ENCODE results near the gene PCDHGB2. TPM values are rescaled to one million over a fixed set of nuclear protein-coding genes. Genes with fewer than 3 reads are reported as not detected.
A peak's percentile ranks its signal among the peaks of the same experiment; 100 is the strongest.

The PCDHGB2 gene
- total RNA-seq, 1 experiment from 2014 or later: 4.1 TPM

DNA sequence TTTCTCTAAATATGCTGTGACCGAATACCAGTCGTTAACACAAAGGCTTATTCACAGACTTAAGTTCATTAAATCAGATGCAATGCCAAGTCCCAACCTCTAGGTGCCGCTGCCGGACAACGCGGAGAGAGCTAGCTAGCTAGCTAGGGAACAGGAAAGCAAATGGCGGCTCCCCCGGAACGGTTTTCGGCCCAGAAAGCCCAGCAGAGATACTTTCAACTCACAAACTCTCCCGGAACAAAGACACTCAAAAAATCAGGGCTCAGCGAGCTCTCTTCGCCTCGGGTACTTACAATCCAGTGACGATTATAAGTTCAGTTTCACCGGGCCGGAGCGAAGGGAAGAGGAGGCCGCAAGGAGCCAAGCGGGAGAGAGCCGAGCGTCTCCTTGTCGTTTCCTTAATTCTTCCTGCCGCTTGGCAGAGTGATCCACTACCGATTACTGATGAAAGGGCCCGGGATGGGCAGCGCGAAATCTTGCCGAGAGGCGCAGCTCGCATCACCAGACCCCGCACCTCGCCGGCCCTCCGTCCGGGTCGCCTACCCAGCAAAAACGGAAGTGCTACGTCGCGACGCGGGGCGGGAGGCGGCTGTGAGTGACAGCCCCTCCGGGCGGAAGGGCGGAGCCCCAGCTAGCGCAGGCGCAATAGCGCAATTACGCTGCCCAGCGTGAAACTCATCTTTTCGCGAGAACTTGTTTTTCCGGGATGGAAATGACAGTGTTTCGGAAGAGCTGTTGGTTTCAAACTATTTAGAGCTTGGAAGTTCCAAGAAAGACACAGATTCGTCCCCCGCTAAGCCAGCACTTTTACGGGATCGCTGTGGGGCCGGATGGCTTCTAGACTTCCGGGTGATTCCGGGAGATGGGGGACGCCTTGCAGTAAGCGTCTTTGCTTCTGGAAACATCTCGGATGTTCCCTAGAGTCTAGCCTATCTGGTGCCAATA, 39.3 kb upstream of the PCDHGB2 start, which contains the start of gene TAF7 (continued):
- TF ChIP-seq, protein P1, sequence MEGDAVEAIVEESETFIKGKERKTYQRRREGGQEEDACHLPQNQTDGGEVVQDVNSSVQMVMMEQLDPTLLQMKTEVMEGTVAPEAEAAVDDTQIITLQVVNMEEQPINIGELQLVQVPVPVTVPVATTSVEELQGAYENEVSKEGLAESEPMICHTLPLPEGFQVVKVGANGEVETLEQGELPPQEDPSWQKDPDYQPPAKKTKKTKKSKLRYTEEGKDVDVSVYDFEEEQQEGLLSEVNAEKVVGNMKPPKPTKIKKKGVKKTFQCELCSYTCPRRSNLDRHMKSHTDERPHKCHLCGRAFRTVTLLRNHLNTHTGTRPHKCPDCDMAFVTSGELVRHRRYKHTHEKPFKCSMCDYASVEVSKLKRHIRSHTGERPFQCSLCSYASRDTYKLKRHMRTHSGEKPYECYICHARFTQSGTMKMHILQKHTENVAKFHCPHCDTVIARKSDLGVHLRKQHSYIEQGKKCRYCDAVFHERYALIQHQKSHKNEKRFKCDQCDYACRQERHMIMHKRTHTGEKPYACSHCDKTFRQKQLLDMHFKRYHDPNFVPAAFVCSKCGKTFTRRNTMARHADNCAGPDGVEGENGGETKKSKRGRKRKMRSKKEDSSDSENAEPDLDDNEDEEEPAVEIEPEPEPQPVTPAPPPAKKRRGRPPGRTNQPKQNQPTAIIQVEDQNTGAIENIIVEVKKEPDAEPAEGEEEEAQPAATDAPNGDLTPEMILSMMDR (IDR thresholded peaks at IDR 0.05): peak; percentile 85
- TF ChIP-seq, protein P2, sequence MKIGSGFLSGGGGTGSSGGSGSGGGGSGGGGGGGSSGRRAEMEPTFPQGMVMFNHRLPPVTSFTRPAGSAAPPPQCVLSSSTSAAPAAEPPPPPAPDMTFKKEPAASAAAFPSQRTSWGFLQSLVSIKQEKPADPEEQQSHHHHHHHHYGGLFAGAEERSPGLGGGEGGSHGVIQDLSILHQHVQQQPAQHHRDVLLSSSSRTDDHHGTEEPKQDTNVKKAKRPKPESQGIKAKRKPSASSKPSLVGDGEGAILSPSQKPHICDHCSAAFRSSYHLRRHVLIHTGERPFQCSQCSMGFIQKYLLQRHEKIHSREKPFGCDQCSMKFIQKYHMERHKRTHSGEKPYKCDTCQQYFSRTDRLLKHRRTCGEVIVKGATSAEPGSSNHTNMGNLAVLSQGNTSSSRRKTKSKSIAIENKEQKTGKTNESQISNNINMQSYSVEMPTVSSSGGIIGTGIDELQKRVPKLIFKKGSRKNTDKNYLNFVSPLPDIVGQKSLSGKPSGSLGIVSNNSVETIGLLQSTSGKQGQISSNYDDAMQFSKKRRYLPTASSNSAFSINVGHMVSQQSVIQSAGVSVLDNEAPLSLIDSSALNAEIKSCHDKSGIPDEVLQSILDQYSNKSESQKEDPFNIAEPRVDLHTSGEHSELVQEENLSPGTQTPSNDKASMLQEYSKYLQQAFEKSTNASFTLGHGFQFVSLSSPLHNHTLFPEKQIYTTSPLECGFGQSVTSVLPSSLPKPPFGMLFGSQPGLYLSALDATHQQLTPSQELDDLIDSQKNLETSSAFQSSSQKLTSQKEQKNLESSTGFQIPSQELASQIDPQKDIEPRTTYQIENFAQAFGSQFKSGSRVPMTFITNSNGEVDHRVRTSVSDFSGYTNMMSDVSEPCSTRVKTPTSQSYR (CRISPR knock-in tag; IDR thresholded peaks at IDR 0.05): no peak
- TF ChIP-seq ZNF232 (CRISPR knock-in tag; IDR thresholded peaks at IDR 0.05): 0 out of 2 replicates have a peak, but pooled peaks have one; percentile 77
- no peak for TF ChIP-seq HMGA2 (CRISPR knock-in tag; IDR thresholded peaks at IDR 0.05)
- TF ChIP-seq, protein P3, sequence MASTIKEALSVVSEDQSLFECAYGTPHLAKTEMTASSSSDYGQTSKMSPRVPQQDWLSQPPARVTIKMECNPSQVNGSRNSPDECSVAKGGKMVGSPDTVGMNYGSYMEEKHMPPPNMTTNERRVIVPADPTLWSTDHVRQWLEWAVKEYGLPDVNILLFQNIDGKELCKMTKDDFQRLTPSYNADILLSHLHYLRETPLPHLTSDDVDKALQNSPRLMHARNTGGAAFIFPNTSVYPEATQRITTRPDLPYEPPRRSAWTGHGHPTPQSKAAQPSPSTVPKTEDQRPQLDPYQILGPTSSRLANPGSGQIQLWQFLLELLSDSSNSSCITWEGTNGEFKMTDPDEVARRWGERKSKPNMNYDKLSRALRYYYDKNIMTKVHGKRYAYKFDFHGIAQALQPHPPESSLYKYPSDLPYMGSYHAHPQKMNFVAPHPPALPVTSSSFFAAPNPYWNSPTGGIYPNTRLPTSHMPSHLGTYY (CRISPR knock-in tag; IDR thresholded peaks at IDR 0.05): no peak
- TF ChIP-seq CREB1 (CRISPR knock-in tag; IDR thresholded peaks at IDR 0.05): no peak
- TF ChIP-seq, protein P4, sequence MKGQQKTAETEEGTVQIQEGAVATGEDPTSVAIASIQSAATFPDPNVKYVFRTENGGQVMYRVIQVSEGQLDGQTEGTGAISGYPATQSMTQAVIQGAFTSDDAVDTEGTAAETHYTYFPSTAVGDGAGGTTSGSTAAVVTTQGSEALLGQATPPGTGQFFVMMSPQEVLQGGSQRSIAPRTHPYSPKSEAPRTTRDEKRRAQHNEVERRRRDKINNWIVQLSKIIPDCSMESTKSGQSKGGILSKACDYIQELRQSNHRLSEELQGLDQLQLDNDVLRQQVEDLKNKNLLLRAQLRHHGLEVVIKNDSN (CRISPR knock-in tag; IDR thresholded peaks at IDR 0.05): peak; percentile 48
- TF ChIP-seq RORB (CRISPR knock-in tag; IDR thresholded peaks at IDR 0.05): no peak
- TF ChIP-seq ELF4 (CRISPR knock-in tag; IDR thresholded peaks at IDR 0.05; ENCODE audit: low read depth): 0 out of 2 replicates have a peak, but pooled peaks have one; percentile 12
- peak; percentile 90 for TF ChIP-seq FOXP1 (CRISPR knock-in tag; IDR thresholded peaks at IDR 0.05; ENCODE audit: borderline replicate concordance)
- TF ChIP-seq GABPB1 (CRISPR knock-in tag; IDR thresholded peaks at IDR 0.05): peak; percentile 44; the same call in 1 of the 2 replicates
- TF ChIP-seq GRHL2 (CRISPR knock-in tag; IDR thresholded peaks at IDR 0.05; ENCODE audit: insufficient replicate concordance, severe bottlenecking): no peak
- TF ChIP-seq NFYB (CRISPR knock-in tag; conservative IDR thresholded peaks at IDR 0.05; ENCODE audit: low read depth): no peak
- no peak for TF ChIP-seq ZNF423 (CRISPR knock-in tag; IDR thresholded peaks at IDR 0.05)
- no peak for TF ChIP-seq NR2C2 (CRISPR knock-in tag; IDR thresholded peaks at IDR 0.05)
- TF ChIP-seq, protein P5, sequence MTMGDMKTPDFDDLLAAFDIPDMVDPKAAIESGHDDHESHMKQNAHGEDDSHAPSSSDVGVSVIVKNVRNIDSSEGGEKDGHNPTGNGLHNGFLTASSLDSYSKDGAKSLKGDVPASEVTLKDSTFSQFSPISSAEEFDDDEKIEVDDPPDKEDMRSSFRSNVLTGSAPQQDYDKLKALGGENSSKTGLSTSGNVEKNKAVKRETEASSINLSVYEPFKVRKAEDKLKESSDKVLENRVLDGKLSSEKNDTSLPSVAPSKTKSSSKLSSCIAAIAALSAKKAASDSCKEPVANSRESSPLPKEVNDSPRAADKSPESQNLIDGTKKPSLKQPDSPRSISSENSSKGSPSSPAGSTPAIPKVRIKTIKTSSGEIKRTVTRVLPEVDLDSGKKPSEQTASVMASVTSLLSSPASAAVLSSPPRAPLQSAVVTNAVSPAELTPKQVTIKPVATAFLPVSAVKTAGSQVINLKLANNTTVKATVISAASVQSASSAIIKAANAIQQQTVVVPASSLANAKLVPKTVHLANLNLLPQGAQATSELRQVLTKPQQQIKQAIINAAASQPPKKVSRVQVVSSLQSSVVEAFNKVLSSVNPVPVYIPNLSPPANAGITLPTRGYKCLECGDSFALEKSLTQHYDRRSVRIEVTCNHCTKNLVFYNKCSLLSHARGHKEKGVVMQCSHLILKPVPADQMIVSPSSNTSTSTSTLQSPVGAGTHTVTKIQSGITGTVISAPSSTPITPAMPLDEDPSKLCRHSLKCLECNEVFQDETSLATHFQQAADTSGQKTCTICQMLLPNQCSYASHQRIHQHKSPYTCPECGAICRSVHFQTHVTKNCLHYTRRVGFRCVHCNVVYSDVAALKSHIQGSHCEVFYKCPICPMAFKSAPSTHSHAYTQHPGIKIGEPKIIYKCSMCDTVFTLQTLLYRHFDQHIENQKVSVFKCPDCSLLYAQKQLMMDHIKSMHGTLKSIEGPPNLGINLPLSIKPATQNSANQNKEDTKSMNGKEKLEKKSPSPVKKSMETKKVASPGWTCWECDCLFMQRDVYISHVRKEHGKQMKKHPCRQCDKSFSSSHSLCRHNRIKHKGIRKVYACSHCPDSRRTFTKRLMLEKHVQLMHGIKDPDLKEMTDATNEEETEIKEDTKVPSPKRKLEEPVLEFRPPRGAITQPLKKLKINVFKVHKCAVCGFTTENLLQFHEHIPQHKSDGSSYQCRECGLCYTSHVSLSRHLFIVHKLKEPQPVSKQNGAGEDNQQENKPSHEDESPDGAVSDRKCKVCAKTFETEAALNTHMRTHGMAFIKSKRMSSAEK (CRISPR knock-in tag; IDR thresholded peaks at IDR 0.05; ENCODE audit: borderline replicate concordance): no peak
- TF ChIP-seq FOXJ3 (CRISPR knock-in tag; IDR thresholded peaks at IDR 0.05; ENCODE audit: borderline replicate concordance): no peak; the same call in 1 of the 2 replicates
- 0 out of 2 replicates have a peak, but pooled peaks have one; percentile 44 for TF ChIP-seq TEAD4 (CRISPR knock-in tag; IDR thresholded peaks at IDR 0.05)
- TF ChIP-seq, protein P6, sequence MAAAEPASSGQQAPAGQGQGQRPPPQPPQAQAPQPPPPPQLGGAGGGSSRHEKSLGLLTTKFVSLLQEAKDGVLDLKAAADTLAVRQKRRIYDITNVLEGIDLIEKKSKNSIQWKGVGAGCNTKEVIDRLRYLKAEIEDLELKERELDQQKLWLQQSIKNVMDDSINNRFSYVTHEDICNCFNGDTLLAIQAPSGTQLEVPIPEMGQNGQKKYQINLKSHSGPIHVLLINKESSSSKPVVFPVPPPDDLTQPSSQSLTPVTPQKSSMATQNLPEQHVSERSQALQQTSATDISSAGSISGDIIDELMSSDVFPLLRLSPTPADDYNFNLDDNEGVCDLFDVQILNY (CRISPR knock-in tag; IDR thresholded peaks at IDR 0.05): 0 out of 2 replicates have a peak, but pooled peaks have one; percentile 62
- TF ChIP-seq CBFB (CRISPR knock-in tag; IDR thresholded peaks at IDR 0.05; ENCODE audit: low read depth): no peak
- no peak for TF ChIP-seq JAZF1 (CRISPR knock-in tag; IDR thresholded peaks at IDR 0.05)
- TF ChIP-seq ZNF671 (CRISPR knock-in tag; IDR thresholded peaks at IDR 0.05): no peak
- TF ChIP-seq TCF7 (CRISPR knock-in tag; IDR thresholded peaks at IDR 0.05; ENCODE audit: low read depth): no peak
- TF ChIP-seq ETV6 (CRISPR knock-in tag; IDR thresholded peaks at IDR 0.05): peak; percentile 64; the same call in 1 of the 2 replicates
- TF ChIP-seq ZNF317 (CRISPR knock-in tag; IDR thresholded peaks at IDR 0.05; ENCODE audit: borderline replicate concordance, low read depth): no peak
- peak; percentile 77 for TF ChIP-seq SP1 (CRISPR knock-in tag; conservative IDR thresholded peaks at IDR 0.05)
- peak; percentile 57; the same call in 1 of the 2 replicates for TF ChIP-seq JUN (CRISPR knock-in tag; IDR thresholded peaks at IDR 0.05)

All from WTC11 (cell line).